ENCODE data around the gene MIR17HG.

GRCh38 chr13:91298060-91298459 is 49.4 kb upstream of the MIR17HG start:
- no peak for TF ChIP-seq CTCF (IDR thresholded peaks at IDR 0.05)
- TF ChIP-seq POLR2AphosphoS5 (IDR thresholded peaks at IDR 0.05), result no peak
- TF ChIP-seq POLR2A (IDR thresholded peaks at IDR 0.05), result no peak
- no peak for TF ChIP-seq EP300 (IDR thresholded peaks at IDR 0.05)

All from sigmoid colon (tissue), 4 donors.